Heart left ventricle (tissue), 13 donors: ENCODE measurements around the gene IGSF22.

ENCODE experiments used
- POLR2A ChIP-seq, 2 donors: fragments of 450-650 bp; IDR thresholded peaks; one replicate each; pipeline ENCODE4 v1.6.1; 2017; ENCODE audit warnings: antibody characterized with exemption in 2 of 2, mild to moderate bottlenecking in 2 of 2, moderate library complexity in 2 of 2
- TF ChIP-seq, protein P1 (sequence below), 12 donors: fragments of 200-600 bp; sonication (generic) in 4 of 12; IDR thresholded peaks; one replicate each; pipeline versions ENCODE4 v1.5.0 to v1.8.0; 2018 to 2022; ENCODE audit warnings: antibody characterized with exemption in 12 of 12, mild to moderate bottlenecking in 5 of 12
- donor health status: ischemic (EF 13 %, LVEDD 7.1; RV severe dilation, severe dysfunction).
- donor health status: DM: no; HTN: yes; CAD: no.
- donor health status: DM: no; HTN: no; CAD: no.
- donor health status: ischemic (EF 25% LVEDD 6.9; RV normal size, moderate dysfunction).
- donor health status: ischemic (EF 25% LVEDD 5.7; RV mildly dilated, moderate dysfunction).
- donor health status: ischemic (EF 35%, LVEDD 5.7; RV mildly dilated, moderate dysfunction).
- donor health status: nonischemic (EF 11% LVEDD 7.7; RV severe dilation, severe dysfunction).
- donor health status: DM: yes; HTN: yes; CAD: no.
- donor health status: PGD.
- donor health status: ischemic (EF 29% LVEDD 5.4; RV normal size, mild dysfunction).
- donor health status: nonischemic (EF 23%, LVEDD 6.1; RV moderate dilation, normal function).

DNA sequence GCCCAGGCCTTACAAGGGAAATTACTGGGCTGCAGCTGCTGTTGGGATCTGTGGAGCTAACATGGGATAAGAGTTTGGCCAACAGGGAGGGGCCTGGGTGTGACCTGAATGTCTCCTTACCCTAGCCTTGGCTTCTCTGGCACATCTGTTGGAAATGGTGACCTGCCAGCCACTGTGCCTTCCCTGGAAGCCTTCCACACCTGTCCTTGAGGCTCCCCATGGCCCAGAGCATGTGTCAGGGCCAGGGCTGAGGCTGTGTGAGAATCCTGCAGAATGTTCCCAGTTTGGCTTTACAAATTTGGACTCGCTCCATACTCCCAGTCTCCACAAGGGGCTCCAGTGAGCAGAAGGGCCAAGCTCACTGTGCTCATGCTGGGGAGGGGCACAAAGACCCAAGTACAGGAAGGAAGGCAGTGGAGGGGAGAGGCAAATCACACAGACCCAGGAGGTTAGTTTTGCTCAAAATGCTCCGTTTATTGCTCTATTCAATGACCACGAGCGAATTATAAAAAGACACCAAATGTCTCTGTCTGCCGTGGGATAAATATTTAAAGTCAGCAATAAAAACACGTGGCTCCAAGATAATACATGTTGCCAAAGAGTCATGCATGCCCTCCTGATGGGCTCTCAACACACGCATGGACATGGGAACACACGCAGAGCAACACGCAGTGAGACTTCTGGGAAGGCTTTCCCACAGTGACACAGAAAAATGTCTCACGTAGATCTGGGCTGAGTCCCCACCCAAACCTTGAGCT lies 1.7 kb upstream of the IGSF22 start:
- TF ChIP-seq, protein P1, sequence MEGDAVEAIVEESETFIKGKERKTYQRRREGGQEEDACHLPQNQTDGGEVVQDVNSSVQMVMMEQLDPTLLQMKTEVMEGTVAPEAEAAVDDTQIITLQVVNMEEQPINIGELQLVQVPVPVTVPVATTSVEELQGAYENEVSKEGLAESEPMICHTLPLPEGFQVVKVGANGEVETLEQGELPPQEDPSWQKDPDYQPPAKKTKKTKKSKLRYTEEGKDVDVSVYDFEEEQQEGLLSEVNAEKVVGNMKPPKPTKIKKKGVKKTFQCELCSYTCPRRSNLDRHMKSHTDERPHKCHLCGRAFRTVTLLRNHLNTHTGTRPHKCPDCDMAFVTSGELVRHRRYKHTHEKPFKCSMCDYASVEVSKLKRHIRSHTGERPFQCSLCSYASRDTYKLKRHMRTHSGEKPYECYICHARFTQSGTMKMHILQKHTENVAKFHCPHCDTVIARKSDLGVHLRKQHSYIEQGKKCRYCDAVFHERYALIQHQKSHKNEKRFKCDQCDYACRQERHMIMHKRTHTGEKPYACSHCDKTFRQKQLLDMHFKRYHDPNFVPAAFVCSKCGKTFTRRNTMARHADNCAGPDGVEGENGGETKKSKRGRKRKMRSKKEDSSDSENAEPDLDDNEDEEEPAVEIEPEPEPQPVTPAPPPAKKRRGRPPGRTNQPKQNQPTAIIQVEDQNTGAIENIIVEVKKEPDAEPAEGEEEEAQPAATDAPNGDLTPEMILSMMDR (IDR thresholded peaks at IDR 0.05): peak; percentile 48 to 87 (median 70)
- no peak for TF ChIP-seq POLR2A (IDR thresholded peaks at IDR 0.05)
